ENCODE measurements around the gene SSPN. TPM values are rescaled to one million over a fixed set of nuclear protein-coding genes. Genes with fewer than 3 reads are reported as not detected.

The SSPN gene
- total RNA-seq, 2 donors from 2014 or later = 8.5 to 13.5 TPM

DNA sequence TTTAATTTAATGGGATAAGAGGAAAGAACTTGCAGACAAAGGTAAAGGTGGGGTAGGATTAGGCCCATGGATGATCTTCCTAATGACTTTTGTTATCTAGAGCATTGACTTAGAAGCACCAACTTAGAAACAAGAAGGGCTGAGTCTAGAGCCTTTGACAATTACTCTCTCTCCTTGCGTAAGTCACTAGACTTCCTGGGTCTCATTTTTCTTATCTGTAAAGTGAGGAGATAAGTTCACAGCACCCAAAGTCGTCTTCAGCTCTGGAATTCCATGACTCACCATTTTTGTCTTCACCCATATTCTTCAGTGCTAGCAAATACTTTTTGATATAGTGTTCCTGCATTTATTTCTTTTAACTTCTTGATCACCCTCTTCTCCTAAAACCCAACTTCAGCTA lies 75.7 kb downstream of the SSPN start:
- no peaks in the 10 kb centered on the region for H3K27me3 ChIP-seq
- no peaks in the 10 kb centered on the region for H3K36me3 ChIP-seq
- DNase-seq = no peak
- H3K4me3 ChIP-seq = no peak overlapping the region
- TF ChIP-seq, protein P1, sequence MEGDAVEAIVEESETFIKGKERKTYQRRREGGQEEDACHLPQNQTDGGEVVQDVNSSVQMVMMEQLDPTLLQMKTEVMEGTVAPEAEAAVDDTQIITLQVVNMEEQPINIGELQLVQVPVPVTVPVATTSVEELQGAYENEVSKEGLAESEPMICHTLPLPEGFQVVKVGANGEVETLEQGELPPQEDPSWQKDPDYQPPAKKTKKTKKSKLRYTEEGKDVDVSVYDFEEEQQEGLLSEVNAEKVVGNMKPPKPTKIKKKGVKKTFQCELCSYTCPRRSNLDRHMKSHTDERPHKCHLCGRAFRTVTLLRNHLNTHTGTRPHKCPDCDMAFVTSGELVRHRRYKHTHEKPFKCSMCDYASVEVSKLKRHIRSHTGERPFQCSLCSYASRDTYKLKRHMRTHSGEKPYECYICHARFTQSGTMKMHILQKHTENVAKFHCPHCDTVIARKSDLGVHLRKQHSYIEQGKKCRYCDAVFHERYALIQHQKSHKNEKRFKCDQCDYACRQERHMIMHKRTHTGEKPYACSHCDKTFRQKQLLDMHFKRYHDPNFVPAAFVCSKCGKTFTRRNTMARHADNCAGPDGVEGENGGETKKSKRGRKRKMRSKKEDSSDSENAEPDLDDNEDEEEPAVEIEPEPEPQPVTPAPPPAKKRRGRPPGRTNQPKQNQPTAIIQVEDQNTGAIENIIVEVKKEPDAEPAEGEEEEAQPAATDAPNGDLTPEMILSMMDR (IDR thresholded peaks at IDR 0.05) = no peak
- no peak overlapping the region for H3K9ac ChIP-seq (ENCODE audit: low read depth in 2 of 2, low read length in 2 of 2)
- peaks cover 5% of the 10 kb centered on the region for H3K4me1 ChIP-seq
- no peak overlapping the region for H3K27ac ChIP-seq
- intact Hi-C loops (cut with DNase I) = no loop called here
- H3K9me3 ChIP-seq = no peaks in the 10 kb centered on the region

DNA sequence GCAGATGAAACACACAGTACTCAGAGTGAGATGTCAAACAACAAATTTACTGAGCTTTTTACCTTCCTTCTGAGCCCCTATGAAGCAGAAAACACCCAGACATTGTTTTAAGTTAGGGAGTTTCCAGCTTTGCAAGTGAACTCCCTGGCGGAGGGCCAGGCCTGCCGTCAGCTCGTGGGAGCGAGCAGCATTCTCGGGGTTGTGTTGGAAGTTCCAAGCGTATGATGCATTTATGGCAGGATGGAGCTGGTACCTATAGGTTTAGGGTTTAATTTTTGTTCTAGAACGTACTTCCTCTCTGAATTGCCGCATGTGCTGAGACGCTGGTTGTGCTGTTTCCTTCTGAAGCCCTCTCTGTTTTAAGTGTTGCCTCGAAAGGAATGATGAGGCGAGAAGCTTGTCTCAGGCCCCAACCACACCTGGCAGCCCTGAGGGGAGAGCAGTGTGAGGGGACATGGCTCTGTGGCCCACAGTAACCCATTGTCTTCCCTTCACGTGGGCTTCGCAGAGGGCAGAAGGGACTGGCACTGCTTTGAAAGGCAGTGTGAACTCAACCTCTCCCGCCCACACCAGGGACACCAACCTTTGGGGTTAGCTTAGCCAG lies 76.6 kb downstream of the SSPN start:
- Histone ChIP-seq H3K4me3 (no peak overlapping the region), H3K36me3 (no peaks in the 10 kb centered on the region), H3K27ac (no peak overlapping the region), H3K27me3 (no peaks in the 10 kb centered on the region), H3K4me1 (peaks cover 5% of the 10 kb centered on the region), H3K9ac (ENCODE audit: low read depth in 2 of 2, low read length in 2 of 2) (no peak overlapping the region), H3K9me3 (no peaks in the 10 kb centered on the region)
- TF ChIP-seq, protein P1 (IDR thresholded peaks at IDR 0.05) = no peak
- peak; percentile 86 for DNase-seq
- intact Hi-C loops (cut with DNase I) = no loop called here

DNA sequence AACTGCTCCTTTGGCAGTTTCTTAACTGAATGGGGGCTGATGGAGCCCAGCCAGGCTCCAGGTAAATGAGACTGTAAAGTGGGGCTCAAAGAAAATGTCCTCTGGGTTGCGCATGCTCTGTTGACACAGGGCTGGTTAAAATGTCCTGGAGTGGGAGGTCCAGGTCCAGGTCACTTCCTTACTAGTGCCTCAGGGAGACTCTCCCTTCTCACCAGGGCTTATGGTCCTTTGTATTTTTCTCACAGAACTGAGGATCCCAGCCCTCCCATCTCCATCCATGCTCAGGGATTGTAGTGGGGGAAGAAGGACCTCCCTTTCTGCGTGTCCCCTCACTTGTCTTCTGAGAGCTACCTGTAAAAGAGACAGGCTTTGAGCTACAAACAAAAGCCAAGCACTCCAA lies 77.5 kb downstream of the SSPN start:
- intact Hi-C loops (cut with DNase I) = no loop called here
- Histone ChIP-seq H3K27ac (no peak overlapping the region), H3K9ac (ENCODE audit: low read depth in 2 of 2, low read length in 2 of 2) (no peak overlapping the region), H3K36me3 (no peaks in the 10 kb centered on the region), H3K4me1 (peaks cover 5% of the 10 kb centered on the region), H3K4me3 (no peak overlapping the region), H3K27me3 (no peaks in the 10 kb centered on the region), H3K9me3 (no peaks in the 10 kb centered on the region)
- DNase-seq = no peak
- TF ChIP-seq, protein P1 (IDR thresholded peaks at IDR 0.05) = no peak

DNA sequence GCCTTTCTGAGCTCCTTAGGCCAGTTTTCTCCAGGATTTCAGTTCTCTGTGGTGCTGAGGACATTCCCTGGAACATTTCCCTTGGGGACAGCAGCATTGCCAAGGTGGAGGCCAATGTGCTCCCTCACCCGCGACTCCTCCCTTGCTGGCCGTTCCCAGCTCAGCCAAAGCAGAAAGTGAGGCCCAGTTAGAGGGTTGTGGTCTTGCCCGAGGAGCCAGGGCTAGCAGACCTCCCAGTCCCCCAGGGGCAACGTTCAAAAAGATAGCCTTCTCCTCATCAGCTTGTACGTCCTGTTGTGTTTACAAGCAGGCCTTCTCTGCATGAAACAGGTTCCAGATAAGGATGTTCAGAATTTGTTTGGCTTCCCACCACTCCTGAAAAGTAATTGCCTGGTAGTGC lies 78.4 kb downstream of the SSPN start:
- intact Hi-C loops (cut with DNase I) = no loop called here
- no peaks in the 10 kb centered on the region for H3K9me3 ChIP-seq
- no peak overlapping the region for H3K9ac ChIP-seq (ENCODE audit: low read depth in 2 of 2, low read length in 2 of 2)
- no peak for DNase-seq
- no peak overlapping the region for H3K4me3 ChIP-seq
- H3K27me3 ChIP-seq = no peaks in the 10 kb centered on the region
- TF ChIP-seq, protein P1 (IDR thresholded peaks at IDR 0.05) = no peak
- H3K4me1 ChIP-seq = peaks cover 5% of the 10 kb centered on the region
- H3K36me3 ChIP-seq = no peaks in the 10 kb centered on the region
- peak overlapping the region; percentile 84 for H3K27ac ChIP-seq

DNA sequence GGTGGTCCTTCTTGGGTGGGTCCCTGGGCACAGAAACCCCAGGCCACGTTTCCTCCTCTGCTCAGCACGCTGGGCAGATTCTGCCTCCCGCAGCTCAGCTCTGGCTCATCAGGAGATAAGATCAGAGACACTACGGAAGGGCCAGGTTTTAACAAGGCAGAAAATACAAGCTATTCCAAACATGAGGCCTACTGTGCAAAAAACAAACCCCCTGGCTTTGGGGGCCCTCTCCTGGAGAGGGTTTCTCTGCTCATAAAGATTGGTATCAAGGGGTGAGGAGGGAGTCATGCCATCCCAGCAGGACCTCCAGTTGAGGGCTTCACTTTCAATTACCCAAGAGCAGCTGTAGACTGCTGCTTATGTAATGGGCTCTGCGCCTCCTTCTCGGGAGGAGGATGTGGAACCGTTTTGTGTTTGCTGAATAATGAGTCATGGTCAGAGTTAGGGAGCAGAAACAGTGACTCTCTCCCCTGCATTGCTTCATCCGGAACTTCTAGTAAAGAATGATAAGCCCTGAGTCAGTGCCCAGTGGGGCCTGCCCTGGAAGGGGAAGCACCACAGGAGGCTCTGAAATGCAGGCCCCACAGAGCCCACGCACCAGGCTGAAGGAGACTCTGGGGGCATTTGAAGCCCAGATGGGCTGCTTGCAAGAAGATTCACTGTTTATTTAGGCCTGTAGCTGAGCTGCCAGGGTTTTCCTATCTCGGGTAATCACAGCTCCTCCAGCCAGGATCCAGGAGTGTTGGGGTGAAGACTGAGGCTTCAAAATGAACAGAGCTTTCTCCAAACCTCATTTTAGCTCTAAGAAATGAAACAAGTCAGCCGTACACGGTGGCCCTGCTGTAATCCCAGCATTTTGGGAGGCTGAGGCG lies 79.3 kb downstream of the SSPN start:
- Histone ChIP-seq H3K27ac (peak overlapping the region; percentile 84), H3K27me3 (no peaks in the 10 kb centered on the region), H3K4me3 (no peak overlapping the region), H3K9ac (ENCODE audit: low read depth in 2 of 2, low read length in 2 of 2) (no peak overlapping the region), H3K36me3 (no peaks in the 10 kb centered on the region), H3K4me1 (peaks cover 5% of the 10 kb centered on the region), H3K9me3 (no peaks in the 10 kb centered on the region)
- DNase-seq = peak; percentile 83
- TF ChIP-seq, protein P1 (IDR thresholded peaks at IDR 0.05) = no peak
- intact Hi-C loops (cut with DNase I) = no loop called here
